HCT116 (cell line): ENCODE results near the gene PJA1. TPM values are rescaled to one million over a fixed set of nuclear protein-coding genes. Genes with fewer than 3 reads are reported as not detected.

Experiments used
- ATAC-seq: fragments of 200-7000 bp; cut with Tn5 transposase; 2 replicates; pipeline ENCODE4 v1.9.1; 2020; ENCODE audit warnings: mild to moderate bottlenecking, moderate library complexity
- BruUV-seq: library from RNA; stranded (reverse); fragments of 400-500 nt; replicated peaks from 2 replicates; lab custom pipeline; 2021; lab: Mats Ljungman, UMichigan
- CTCF ChIA-PET: fragments of 300-600 bp; sonication (Branson Sonifier 250); formaldehyde crosslinking; loops from one replicate; lab custom pipeline; 2021; ENCODE audit warnings: antibody characterized with exemption; lab: Charles Lee
- POLR2A ChIA-PET: fragments of 300-600, 350-600 bp; sonication (Branson Sonifier 250); formaldehyde crosslinking; loops from one replicate; lab custom pipeline; 2021; ENCODE audit warnings: antibody characterized with exemption; lab: Charles Lee
- RAD21 ChIA-PET, 2 experiments: fragments of 300-600 bp; sonication (Branson Sonifier 250); formaldehyde crosslinking; loops; one replicate each; lab custom pipeline; 2023; ENCODE audit warnings: low total read pairs in 2 of 2; ENCODE audit not compliant: uncharacterized antibody in 2 of 2, unreplicated experiment in 2 of 2, low non-redundant PET in 1 of 2; lab: Charles Lee
- DNase-seq: peaks from one replicate; pipeline ENCODE4 v3.0.0-alpha.2; 2010; ENCODE audit warnings: low read depth, low spot score
- H2AFZ ChIP-seq: fragments of 200-600 bp; shearing (Covaris generic), sonication (generic); 2 replicates; pipeline ENCODE4 v1.6.1; 2017; ENCODE audit warnings: low read depth, mixed run types, mixed read lengths, antibody characterized with exemption, low read length; ENCODE audit not compliant: poor library complexity, severe bottlenecking
- H3K27ac ChIP-seq: 2 replicates; pipeline ENCODE4 v1.5.1; 2012; ENCODE audit warnings: low read depth, low read length
- H3K27me3 ChIP-seq: fragments of 200-600 bp; sonication (generic); 2 replicates; pipeline ENCODE4 v1.6.1; 2016; ENCODE audit warnings: mixed run types, low read length, mixed read lengths; ENCODE audit not compliant: insufficient read depth
- H3K36me3 ChIP-seq, 2 experiments: fragments of 200-500 bp in 1 of 2; fragments of 200-600 bp in 1 of 2; sonication (Bioruptor generic) in 1 of 2; sonication (generic) in 1 of 2; 2 replicates each; pipeline versions ENCODE4 v1.5.1 to v1.6.1; 2014 to 2016; ENCODE audit warnings: low read length in 2 of 2, inconsistent platforms in 1 of 2, mixed read lengths in 1 of 2, mixed run types in 1 of 2; ENCODE audit not compliant: insufficient read depth in 2 of 2, control insufficient read depth in 1 of 2
- H3K4me1 ChIP-seq, 2 experiments: fragments of 200-600 bp in 1 of 2; sonication (generic) in 1 of 2; 2 replicates each; pipeline versions ENCODE4 v1.5.1 to v1.6.1; 2012 to 2017; ENCODE audit warnings: low read length in 2 of 2, inconsistent platforms in 1 of 2, mild to moderate bottlenecking in 1 of 2, mixed read lengths in 1 of 2, mixed run types in 1 of 2, moderate library complexity in 1 of 2; ENCODE audit not compliant: insufficient read depth in 2 of 2, control insufficient read depth in 1 of 2
- H3K4me2 ChIP-seq: fragments of 200-600 bp; sonication (generic); 2 replicates; pipeline ENCODE4 v1.6.1; 2017; ENCODE audit warnings: mixed run types, low read length, mixed read lengths
- H3K4me3 ChIP-seq, 2 experiments: fragments of 200-600 bp in 1 of 2; sonication (generic) in 1 of 2; replicated peaks in 1 of 2; 2 replicates each; pipeline ENCODE4 v1.5.1; 2011 to 2016; ENCODE audit warnings: low read length in 2 of 2, control low read depth in 1 of 2, low read depth in 1 of 2, mild to moderate bottlenecking in 1 of 2, mixed read lengths in 1 of 2, mixed run types in 1 of 2
- H3K79me2 ChIP-seq: fragments of 200-600 bp; sonication (generic); 2 replicates; pipeline ENCODE4 v1.6.1; 2017; ENCODE audit warnings: mild to moderate bottlenecking, mixed run types, low read length, moderate library complexity, mixed read lengths; ENCODE audit not compliant: insufficient read depth
- H3K9ac ChIP-seq: fragments of 200-600 bp; sonication (generic); 2 replicates; pipeline ENCODE4 v1.6.1; 2016; ENCODE audit warnings: low read length, mixed read lengths
- H3K9me2 ChIP-seq: fragments of 200-600 bp; sonication (generic), shearing (Covaris generic); 2 replicates; pipeline ENCODE4 v1.6.1; 2017; ENCODE audit warnings: mixed run types, mild to moderate bottlenecking, moderate library complexity; ENCODE audit not compliant: insufficient read depth
- H3K9me3 ChIP-seq, 2 experiments: fragments of 200-500 bp in 1 of 2; fragments of 200-600 bp in 1 of 2; sonication (Bioruptor generic) in 1 of 2; sonication (generic) in 1 of 2; 2 replicates each; pipeline ENCODE4 v1.6.1; 2014 to 2017; ENCODE audit warnings: low read length in 2 of 2, mixed read lengths in 2 of 2, inconsistent platforms in 1 of 2, low read depth in 1 of 2, mild to moderate bottlenecking in 1 of 2, mixed run types in 1 of 2, moderate library complexity in 1 of 2; ENCODE audit not compliant: control insufficient read depth in 1 of 2, insufficient read depth in 1 of 2
- H4K20me1 ChIP-seq: fragments of 200-600 bp; sonication (generic), shearing (Covaris generic); 2 replicates; pipeline ENCODE4 v1.6.1; 2017; ENCODE audit warnings: mixed run types, mild to moderate bottlenecking, moderate library complexity; ENCODE audit not compliant: insufficient read depth
- CBX3 ChIP-seq: IDR thresholded peaks from 2 replicates; pipeline ENCODE4 v1.6.1; 2012; ENCODE audit warnings: low read depth
- CEBPB ChIP-seq: IDR thresholded peaks from 2 replicates; pipeline ENCODE4 v1.6.1; 2012; ENCODE audit warnings: low read depth
- ELF1 ChIP-seq: IDR thresholded peaks from 2 replicates; pipeline ENCODE4 v1.6.1; 2012; ENCODE audit warnings: low read depth, borderline replicate concordance
- EZH2phosphoT487 ChIP-seq: fragments of 200-600 bp; IDR thresholded peaks from 2 replicates; pipeline ENCODE4 v1.6.1; 2018; ENCODE audit warnings: antibody characterized with exemption, borderline replicate concordance
- JUND ChIP-seq: IDR thresholded peaks from 2 replicates; pipeline ENCODE4 v1.6.1; 2012
- MAX ChIP-seq: IDR thresholded peaks from 2 replicates; pipeline ENCODE4 v1.6.1; 2012
- RAD21 ChIP-seq: IDR thresholded peaks from 2 replicates; pipeline ENCODE4 v1.6.1; 2012; ENCODE audit warnings: low read depth, mild to moderate bottlenecking
- SIN3A ChIP-seq: IDR thresholded peaks from 2 replicates; pipeline ENCODE4 v1.6.1; 2012; ENCODE audit warnings: low read depth
- SP1 ChIP-seq: IDR thresholded peaks from 2 replicates; pipeline ENCODE4 v1.6.1; 2012; ENCODE audit warnings: low read depth
- TCF7L2 ChIP-seq: IDR thresholded peaks from 2 replicates; pipeline ENCODE4 v1.7.0; 2011; ENCODE audit warnings: borderline replicate concordance, inconsistent platforms; ENCODE audit not compliant: insufficient read depth, insufficient read length; ENCODE audit errors: extremely low read depth
- YY1 ChIP-seq: IDR thresholded peaks from 2 replicates; pipeline ENCODE4 v1.6.1; 2011; ENCODE audit warnings: low read length, low read depth, moderate library complexity, mild to moderate bottlenecking; ENCODE audit not compliant: insufficient replicate concordance; ENCODE audit errors: extremely low read depth
- ZBTB33 ChIP-seq: IDR thresholded peaks from 2 replicates; pipeline ENCODE4 v1.6.1; 2011; ENCODE audit warnings: mild to moderate bottlenecking, low read length, moderate library complexity; ENCODE audit not compliant: insufficient replicate concordance; ENCODE audit errors: extremely low read depth
- ZFX ChIP-seq: fragments of 450-650 bp; IDR thresholded peaks from 2 replicates; pipeline ENCODE4 v1.6.1; 2017
- ZNF274 ChIP-seq: fragments of 200-500 bp; sonication (Bioruptor generic); IDR thresholded peaks from 2 replicates; pipeline ENCODE4 v1.6.1; 2014; ENCODE audit warnings: mild to moderate bottlenecking, low read depth, low read length, inconsistent platforms
- intact Hi-C: fragments of 100-400 bp; cut with micrococcal nuclease; formaldehyde crosslinking; loops from 2 replicates; pipeline ENCODE4 v1.10.0; 2022
- total RNA-seq: library from RNA; stranded (reverse); gene quantifications from one replicate; pipeline ENCODE4 v1.2.1, GENCODE V29; 2021; ENCODE audit not compliant: unreplicated experiment
- TF ChIP-seq, protein P1 (sequence below): IDR thresholded peaks from 2 replicates; pipeline ENCODE4 v1.6.1; 2012
- TF ChIP-seq, protein P2 (sequence below): IDR thresholded peaks from 2 replicates; pipeline ENCODE4 v1.6.1; 2012; ENCODE audit warnings: low read depth
- TF ChIP-seq, protein P3 (sequence below), 3 experiments: fragments of 200-600 bp in 1 of 3; sonication (generic) in 1 of 3; IDR thresholded peaks in 2 of 3; conservative IDR thresholded peaks in 1 of 3; 2 replicates each; pipeline ENCODE4 v1.5.1; 2012 to 2017; ENCODE audit warnings: low read depth in 2 of 3, low read length in 2 of 3, antibody characterized with exemption in 1 of 3, borderline replicate concordance in 1 of 3, control low read depth in 1 of 3, mild to moderate bottlenecking in 1 of 3, mixed read lengths in 1 of 3, mixed run types in 1 of 3, moderate library complexity in 1 of 3; ENCODE audit not compliant: insufficient read depth in 1 of 3

Gene PJA1
- total RNA-seq, 1 experiment from 2014 or later = 15.7 TPM

DNA sequence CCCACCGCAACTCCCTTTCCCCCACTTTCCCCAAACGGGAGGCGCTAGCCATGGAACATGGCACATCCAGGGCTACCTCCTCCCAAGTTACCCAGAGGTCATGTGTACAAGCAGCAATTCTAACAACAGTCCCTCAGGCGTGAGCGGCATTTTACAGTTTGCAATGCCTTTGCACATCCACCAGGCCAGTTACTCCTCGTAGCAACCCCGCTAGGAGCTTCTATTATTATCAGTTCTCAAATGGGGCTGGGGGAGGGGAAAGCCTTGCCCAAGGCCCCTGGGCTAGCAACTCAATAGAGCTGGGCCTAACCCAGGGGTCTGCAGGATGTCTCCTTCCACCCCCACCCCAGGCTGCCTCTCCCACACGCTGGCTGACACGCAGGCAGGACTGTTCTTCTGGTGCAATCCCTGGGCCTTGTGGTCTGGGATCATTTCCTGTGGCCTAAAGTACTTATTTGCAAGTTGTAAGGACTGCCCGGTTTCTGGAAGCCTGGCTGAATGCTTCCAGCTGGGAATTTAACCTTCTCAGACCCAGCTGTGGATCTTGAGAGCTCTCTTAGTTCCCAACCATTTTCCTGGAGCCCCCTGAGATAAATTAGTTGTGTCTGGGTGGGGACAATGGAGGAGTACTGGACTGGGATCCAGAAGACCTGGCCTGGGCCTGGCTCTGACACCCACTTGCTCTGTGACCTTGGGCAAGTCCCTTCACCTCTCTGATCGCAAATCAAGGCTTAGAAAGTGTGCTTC lies 27.7 kb downstream of the PJA1 start:
- no peak overlapping the region for H2AFZ ChIP-seq
- H3K36me3 ChIP-seq = no peaks in the 10 kb centered on the region
- intact Hi-C loops = no loop called here
- TF ChIP-seq, protein P1, sequence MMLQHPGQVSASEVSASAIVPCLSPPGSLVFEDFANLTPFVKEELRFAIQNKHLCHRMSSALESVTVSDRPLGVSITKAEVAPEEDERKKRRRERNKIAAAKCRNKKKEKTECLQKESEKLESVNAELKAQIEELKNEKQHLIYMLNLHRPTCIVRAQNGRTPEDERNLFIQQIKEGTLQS = no peak
- no peak for TF ChIP-seq RAD21
- TF ChIP-seq, protein P2, sequence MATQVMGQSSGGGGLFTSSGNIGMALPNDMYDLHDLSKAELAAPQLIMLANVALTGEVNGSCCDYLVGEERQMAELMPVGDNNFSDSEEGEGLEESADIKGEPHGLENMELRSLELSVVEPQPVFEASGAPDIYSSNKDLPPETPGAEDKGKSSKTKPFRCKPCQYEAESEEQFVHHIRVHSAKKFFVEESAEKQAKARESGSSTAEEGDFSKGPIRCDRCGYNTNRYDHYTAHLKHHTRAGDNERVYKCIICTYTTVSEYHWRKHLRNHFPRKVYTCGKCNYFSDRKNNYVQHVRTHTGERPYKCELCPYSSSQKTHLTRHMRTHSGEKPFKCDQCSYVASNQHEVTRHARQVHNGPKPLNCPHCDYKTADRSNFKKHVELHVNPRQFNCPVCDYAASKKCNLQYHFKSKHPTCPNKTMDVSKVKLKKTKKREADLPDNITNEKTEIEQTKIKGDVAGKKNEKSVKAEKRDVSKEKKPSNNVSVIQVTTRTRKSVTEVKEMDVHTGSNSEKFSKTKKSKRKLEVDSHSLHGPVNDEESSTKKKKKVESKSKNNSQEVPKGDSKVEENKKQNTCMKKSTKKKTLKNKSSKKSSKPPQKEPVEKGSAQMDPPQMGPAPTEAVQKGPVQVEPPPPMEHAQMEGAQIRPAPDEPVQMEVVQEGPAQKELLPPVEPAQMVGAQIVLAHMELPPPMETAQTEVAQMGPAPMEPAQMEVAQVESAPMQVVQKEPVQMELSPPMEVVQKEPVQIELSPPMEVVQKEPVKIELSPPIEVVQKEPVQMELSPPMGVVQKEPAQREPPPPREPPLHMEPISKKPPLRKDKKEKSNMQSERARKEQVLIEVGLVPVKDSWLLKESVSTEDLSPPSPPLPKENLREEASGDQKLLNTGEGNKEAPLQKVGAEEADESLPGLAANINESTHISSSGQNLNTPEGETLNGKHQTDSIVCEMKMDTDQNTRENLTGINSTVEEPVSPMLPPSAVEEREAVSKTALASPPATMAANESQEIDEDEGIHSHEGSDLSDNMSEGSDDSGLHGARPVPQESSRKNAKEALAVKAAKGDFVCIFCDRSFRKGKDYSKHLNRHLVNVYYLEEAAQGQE = no peak
- no peak for TF ChIP-seq YY1
- no peak for TF ChIP-seq SP1
- no peak for TF ChIP-seq ZNF274
- TF ChIP-seq ELF1 = no peak
- no peak for TF ChIP-seq ZBTB33
- TF ChIP-seq MAX = no peak
- TF ChIP-seq CBX3 = no peak
- TF ChIP-seq SIN3A = no peak
- TF ChIP-seq JUND = no peak
- TF ChIP-seq TCF7L2 = no peak
- TF ChIP-seq ZFX = no peak
- TF ChIP-seq EZH2phosphoT487 = no peak
- TF ChIP-seq, protein P3, sequence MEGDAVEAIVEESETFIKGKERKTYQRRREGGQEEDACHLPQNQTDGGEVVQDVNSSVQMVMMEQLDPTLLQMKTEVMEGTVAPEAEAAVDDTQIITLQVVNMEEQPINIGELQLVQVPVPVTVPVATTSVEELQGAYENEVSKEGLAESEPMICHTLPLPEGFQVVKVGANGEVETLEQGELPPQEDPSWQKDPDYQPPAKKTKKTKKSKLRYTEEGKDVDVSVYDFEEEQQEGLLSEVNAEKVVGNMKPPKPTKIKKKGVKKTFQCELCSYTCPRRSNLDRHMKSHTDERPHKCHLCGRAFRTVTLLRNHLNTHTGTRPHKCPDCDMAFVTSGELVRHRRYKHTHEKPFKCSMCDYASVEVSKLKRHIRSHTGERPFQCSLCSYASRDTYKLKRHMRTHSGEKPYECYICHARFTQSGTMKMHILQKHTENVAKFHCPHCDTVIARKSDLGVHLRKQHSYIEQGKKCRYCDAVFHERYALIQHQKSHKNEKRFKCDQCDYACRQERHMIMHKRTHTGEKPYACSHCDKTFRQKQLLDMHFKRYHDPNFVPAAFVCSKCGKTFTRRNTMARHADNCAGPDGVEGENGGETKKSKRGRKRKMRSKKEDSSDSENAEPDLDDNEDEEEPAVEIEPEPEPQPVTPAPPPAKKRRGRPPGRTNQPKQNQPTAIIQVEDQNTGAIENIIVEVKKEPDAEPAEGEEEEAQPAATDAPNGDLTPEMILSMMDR (IDR thresholded peaks at IDR 0.05 in 2 of 3, conservative IDR thresholded peaks at IDR 0.05 in 1 of 3; ENCODE audit: borderline replicate concordance in 1 of 3, insufficient read depth in 1 of 3, low read depth in 2 of 3, low read length in 2 of 3) = no peak
- TF ChIP-seq CEBPB = no peak
- no peak overlapping the region for H3K4me2 ChIP-seq
- H3K4me1 ChIP-seq = 0 out of 4 replicates have a peak, but pooled peaks cover 0 to 4% of the 10 kb centered on the region in 2 experiments
- no peak overlapping the region for H3K27ac ChIP-seq
- no peak overlapping the region for H3K4me3 ChIP-seq
- H4K20me1 ChIP-seq = no peaks in the 10 kb centered on the region
- H3K27me3 ChIP-seq = no peaks in the 10 kb centered on the region
- ChIA-PET CTCF (no interaction called here), POLR2A (interaction anchor here (1.6 kb wide), 1 partner anchor 309 kb away, joined by 3 read pairs; the partner anchor contains the start of gene EFNB1), RAD21 (no interaction called here)
- no TSS peak for BruUV-seq
- no peaks in the 10 kb centered on the region for H3K79me2 ChIP-seq
- H3K9me3 ChIP-seq = no peaks in the 10 kb centered on the region
- ATAC-seq (no peak), DNase-seq (no peak)
- H3K9ac ChIP-seq = no peak overlapping the region
- H3K9me2 ChIP-seq = no peaks in the 10 kb centered on the region
